Cortex of kidney (tissue), 1 donor: ENCODE data around the gene SLITRK5.

Experiments
- DNase-seq: peaks from one replicate; lab custom pipeline; 2025; lab: John Stamatoyannopoulos, UW

Gene SLITRK5

GRCh38 chr13:87671031-87671752, at the start of gene SLITRK5:
TSS of gene SLITRK5 (plus strand) at chr13:87671371. CDS start at chr13:87675389, 4,018 bp downstream.
- DNase-seq = no peak

- DNase-seq = no peak
Measured at GRCh38 chr13:87622971-87623370, 48.2 kb upstream of the SLITRK5 start.

GRCh38 chr13:87656306-87656705, 14.9 kb upstream of the SLITRK5 start:
- DNase-seq = no peak

GRCh38 chr13:87661471-87661870, 9.7 kb upstream of the SLITRK5 start:
- no peak for DNase-seq

- no peak for DNase-seq
Measured at GRCh38 chr13:87666831-87667230, 4.3 kb upstream of the SLITRK5 start.

- no peak for DNase-seq
Measured at GRCh38 chr13:87667686-87668085, 3.5 kb upstream of the SLITRK5 start.

GRCh38 chr13:87669379-87669978, 1.7 kb upstream of the SLITRK5 start:
- no peak for DNase-seq

- DNase-seq = no peak
Measured at GRCh38 chr13:87671753-87672605, 808 bp downstream of the SLITRK5 start.

- no peak for DNase-seq
Measured at GRCh38 chr13:87674247-87674738, 3.1 kb downstream of the SLITRK5 start.

GRCh38 chr13:87675851-87676250, 4.7 kb downstream of the SLITRK5 start:
- no peak for DNase-seq

GRCh38 chr13:87676254-87677042, 5.3 kb downstream of the SLITRK5 start:
- no peak for DNase-seq

GRCh38 chr13:87677043-87677495, 5.9 kb downstream of the SLITRK5 start:
- no peak for DNase-seq

- DNase-seq = no peak
Measured at GRCh38 chr13:87677496-87678371, 6.6 kb downstream of the SLITRK5 start.

GRCh38 chr13:87678372-87678752, 7.2 kb downstream of the SLITRK5 start:
- DNase-seq = no peak

GRCh38 chr13:87680298-87680697, 9.1 kb downstream of the SLITRK5 start:
- no peak for DNase-seq

GRCh38 chr13:87684850-87685742, 13.9 kb downstream of the SLITRK5 start:
- DNase-seq = no peak

GRCh38 chr13:87696458-87696857, 25.3 kb downstream of the SLITRK5 start:
- DNase-seq = no peak

GRCh38 chr13:87698268-87698667, 27.1 kb downstream of the SLITRK5 start:
- DNase-seq = no peak

GRCh38 chr13:87709947-87710346, 38.8 kb downstream of the SLITRK5 start:
- DNase-seq = no peak

GRCh38 chr13:87712012-87712411, 40.8 kb downstream of the SLITRK5 start:
- DNase-seq = no peak
